Psoas muscle (tissue), 8 donors: ENCODE data around the gene C1orf94. TPM values are rescaled to one million over a fixed set of nuclear protein-coding genes. Genes with fewer than 3 reads are reported as not detected.

ENCODE experiments used
- ATAC-seq, 4 donors: fragments of 200-7000 bp; cut with Tn5 transposase; one replicate each; pipeline ENCODE4 v1.9.1; 2020; ENCODE audit warnings: moderate library complexity in 3 of 4, mild to moderate bottlenecking in 2 of 4
- DNase-seq, 2 donors: peaks; one replicate each; pipeline ENCODE4 v3.0.0-alpha.2; 2020
- H3K27ac ChIP-seq: fragments of 200-600 bp; one replicate; pipeline ENCODE4 v1.8.0; 2022
- H3K27me3 ChIP-seq, 3 donors: fragments of 200-600 bp in 1 of 3; one replicate each; pipeline versions ENCODE4 v1.6.1 to v1.8.0; 2013 to 2022; ENCODE audit warnings: low read length in 2 of 3, mild to moderate bottlenecking in 2 of 3, moderate library complexity in 1 of 3; ENCODE audit not compliant: insufficient read depth in 3 of 3
- H3K36me3 ChIP-seq, 2 donors: fragments of 200-600 bp in 1 of 2; one replicate each; pipeline versions ENCODE4 v1.6.1 to v1.8.0; 2013 to 2022; ENCODE audit warnings: low read depth in 1 of 2, mild to moderate bottlenecking in 1 of 2, moderate library complexity in 1 of 2; ENCODE audit not compliant: insufficient read depth in 1 of 2
- H3K4me1 ChIP-seq: fragments of 200-600 bp; one replicate; pipeline ENCODE4 v1.8.0; 2022
- H3K4me3 ChIP-seq: fragments of 200-600 bp; one replicate; pipeline ENCODE4 v1.8.0; 2022; ENCODE audit warnings: mild to moderate bottlenecking
- H3K9me3 ChIP-seq: fragments of 200-600 bp; one replicate; pipeline ENCODE4 v1.8.0; 2022
- WGBS, 3 donors: extraction: QIAGEN DNeasy Blood & Tissue Kit; methylation state at CpG; one replicate each; pipeline versions ENCODE4 v1.1.6 to v1.1.7; 2013; 5-methylcytosine and 5-hydroxymethylcytosine counted together
- intact Hi-C, 2 donors: fragments of 100-400 bp; cut with DNase I; formaldehyde crosslinking; loops; one replicate each; pipeline versions ENCODE4 v1.11.0 to v1.14.2; 2022
- polyA plus RNA-seq, 3 donors: library from polyadenylated mRNA; stranded (reverse); fragments of 200-250 nt; gene quantifications; one replicate each; pipeline ENCODE4 v1.2.3, GENCODE V29; 2013
- total RNA-seq, 4 donors: library from RNA; stranded (reverse); fragmentation: NEBNext Ultra II Directional in 2 of 4; extraction: Animal tissue kit (Norgen Biotek cat#: 25700) in 2 of 4; gene quantifications; one replicate each; pipeline versions ENCODE4 v1.2.1 to v1.2.4, GENCODE V29; 2021 to 2023
- TF ChIP-seq, protein P1 (sequence below): fragments of 200-600 bp; IDR thresholded peaks from one replicate; pipeline ENCODE4 v1.8.0; 2022; ENCODE audit warnings: antibody characterized with exemption
- donor health status: healthy with polysubstance abuse.
- donor health status: DM: no; HTN: no; CAD: no; lungs with moderate emphysema.
- donor health status: Bipolar disorder and iron deficiency.
- donor health status: healthy.
- donor health status: DM: yes; HTN: yes; CAD: no.
- donor health status: DM: no; HTN: no; CAD: no.
- donor health status: DM: no; HTN: no; CAD: no.
- donor health status: DM: yes; HTN: yes; CAD: no.

Gene C1orf94
- total and polyA plus RNA-seq, 7 donors, result 0.01 TPM; not detected in 6

GRCh38 chr1:34163792-34164731 is 12.6 kb upstream of the C1orf94 start:
- Histone ChIP-seq H3K9me3 (no peaks in the 10 kb centered on the region), H3K4me3 (peak overlapping the region; percentile 56), H3K4me1 (peaks cover 7% of the 10 kb centered on the region), H3K27ac (no peak overlapping the region), H3K27me3 (peaks cover 0 to 89% (median 25%) of the 10 kb centered on the region in 3 donors), H3K36me3 (no peaks in the 10 kb centered on the region)
- WGBS, 3 donors, result 1% methylated on average over 57 to 75 of the region's 75 CpGs
- peak; percentile 15 to 49 for DNase-seq
- TF ChIP-seq, protein P1, sequence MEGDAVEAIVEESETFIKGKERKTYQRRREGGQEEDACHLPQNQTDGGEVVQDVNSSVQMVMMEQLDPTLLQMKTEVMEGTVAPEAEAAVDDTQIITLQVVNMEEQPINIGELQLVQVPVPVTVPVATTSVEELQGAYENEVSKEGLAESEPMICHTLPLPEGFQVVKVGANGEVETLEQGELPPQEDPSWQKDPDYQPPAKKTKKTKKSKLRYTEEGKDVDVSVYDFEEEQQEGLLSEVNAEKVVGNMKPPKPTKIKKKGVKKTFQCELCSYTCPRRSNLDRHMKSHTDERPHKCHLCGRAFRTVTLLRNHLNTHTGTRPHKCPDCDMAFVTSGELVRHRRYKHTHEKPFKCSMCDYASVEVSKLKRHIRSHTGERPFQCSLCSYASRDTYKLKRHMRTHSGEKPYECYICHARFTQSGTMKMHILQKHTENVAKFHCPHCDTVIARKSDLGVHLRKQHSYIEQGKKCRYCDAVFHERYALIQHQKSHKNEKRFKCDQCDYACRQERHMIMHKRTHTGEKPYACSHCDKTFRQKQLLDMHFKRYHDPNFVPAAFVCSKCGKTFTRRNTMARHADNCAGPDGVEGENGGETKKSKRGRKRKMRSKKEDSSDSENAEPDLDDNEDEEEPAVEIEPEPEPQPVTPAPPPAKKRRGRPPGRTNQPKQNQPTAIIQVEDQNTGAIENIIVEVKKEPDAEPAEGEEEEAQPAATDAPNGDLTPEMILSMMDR, result no peak
- intact Hi-C loops, result no loop called here
- no peak for ATAC-seq

GRCh38 chr1:34164771-34165391 is 11.8 kb upstream of the C1orf94 start, which contains the start of gene CSMD2:
Gene CSMD2 (minus strand): TSS chr1:34165230. CDS start chr1:34165097, 133 bp downstream.
- intact Hi-C loops, result no loop called here
- H3K27me3 ChIP-seq, result peaks cover 0 to 94% (median 25%) of the 10 kb centered on the region in 3 donors
- WGBS, 3 donors, result 0 to 1% (median 1%) methylated on average over 44 to 78 of the region's 78 CpGs
- H3K4me3 ChIP-seq, result peak within 1 kb of the TSS; percentile 56
- H3K9me3 ChIP-seq, result no peaks in the 10 kb centered on the region
- H3K4me1 ChIP-seq, result peaks cover 7% of the 10 kb centered on the region
- TF ChIP-seq, protein P1, result no peak
- no peak within 1 kb of the TSS for H3K27ac ChIP-seq
- H3K36me3 ChIP-seq, result no peaks in the 10 kb centered on the region
- peak; percentile 39 to 58 for DNase-seq
- peak in 1 of 4 donors; percentile 29 for ATAC-seq

DNA sequence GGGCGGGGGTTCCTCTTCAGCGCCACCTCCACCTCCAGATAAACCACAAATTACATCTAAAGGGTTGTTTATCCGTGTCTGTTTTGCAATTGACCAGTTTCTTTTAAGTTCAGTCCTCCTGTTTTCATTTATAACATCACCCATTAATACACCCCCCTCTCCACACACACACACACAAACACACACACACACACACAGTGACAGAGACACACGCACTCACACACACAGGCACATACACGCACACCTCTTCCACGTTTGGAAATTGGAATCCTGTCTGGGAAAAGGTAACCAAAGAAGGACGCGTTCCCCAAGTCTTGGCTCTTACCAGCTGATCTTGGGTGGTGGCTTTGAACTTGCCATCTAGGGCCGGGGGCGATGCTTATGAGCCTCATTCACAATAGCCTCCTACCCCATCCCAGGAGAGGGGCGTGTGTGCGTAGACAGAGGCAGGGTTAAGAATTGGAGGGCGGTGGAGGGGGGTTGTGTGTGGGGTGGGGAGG is 11.2 kb upstream of the C1orf94 start:
- H3K4me3 ChIP-seq, result peak overlapping the region; percentile 56
- H3K27ac ChIP-seq, result no peak overlapping the region
- peaks cover 0 to 93% (median 25%) of the 10 kb centered on the region in 3 donors for H3K27me3 ChIP-seq
- intact Hi-C loops, result no loop called here
- H3K4me1 ChIP-seq, result peaks cover 7% of the 10 kb centered on the region
- H3K36me3 ChIP-seq, result no peaks in the 10 kb centered on the region
- TF ChIP-seq, protein P1, result no peak
- WGBS, 3 donors, result 5 to 8% (median 5%) methylated on average over 12 to 13 of the region's 13 CpGs
- no peaks in the 10 kb centered on the region for H3K9me3 ChIP-seq
- ATAC-seq, result no peak
- no peak for DNase-seq

GRCh38 chr1:34166191-34166624 is 10.5 kb upstream of the C1orf94 start:
- H3K27ac ChIP-seq, result no peak overlapping the region
- no peaks in the 10 kb centered on the region for H3K36me3 ChIP-seq
- intact Hi-C loops, result no loop called here
- H3K4me1 ChIP-seq, result peaks cover 7% of the 10 kb centered on the region
- H3K27me3 ChIP-seq, result peaks cover 0 to 88% (median 25%) of the 10 kb centered on the region in 3 donors
- DNase-seq (peak in 1 of 2 donors; percentile 48), ATAC-seq (no peak)
- 3 to 7% (median 4%) methylated on average over 22 to 27 of the region's 27 CpGs for WGBS, 3 donors
- H3K9me3 ChIP-seq, result no peaks in the 10 kb centered on the region
- TF ChIP-seq, protein P1, result no peak
- H3K4me3 ChIP-seq, result no peak overlapping the region
